Glomerular visceral epithelial cell (primary cell): ENCODE measurements around the gene TOR4A.
"Not testable (repeated sequence)": the region's sequence is repeated elsewhere in the genome, so short reads cannot be mapped to it uniquely, and the experiment has no call there.

Experiments
- DNase-seq: peaks from one replicate; pipeline ENCODE4 v3.0.0-alpha.2; 2016; ENCODE audit errors: extremely low spot score

The TOR4A gene

GRCh38 chr9:137252555-137253506 is 24.7 kb upstream of the TOR4A start:
- DNase-seq, result no peak

- no peak for DNase-seq
These were observed 23.6 kb upstream of the TOR4A start for GRCh38 chr9:137253717-137254623.

GRCh38 chr9:137254624-137255447 is 22.7 kb upstream of the TOR4A start, which contains the start of gene NELFB:
NELFB (plus strand) TSS chr9:137255327.
- peak; percentile 94 for DNase-seq

- DNase-seq, result no peak
These were observed 21.9 kb upstream of the TOR4A start for GRCh38 chr9:137255448-137256114.

- no peak for DNase-seq
These were observed 21.2 kb upstream of the TOR4A start for GRCh38 chr9:137256362-137256761.

- no peak for DNase-seq
These were observed 20.7 kb upstream of the TOR4A start for GRCh38 chr9:137256856-137257255.

GRCh38 chr9:137262173-137262908 is 15.2 kb upstream of the TOR4A start:
- DNase-seq, result not testable (repeated sequence)

- no peak for DNase-seq
These were observed 14.6 kb upstream of the TOR4A start for GRCh38 chr9:137262909-137263285.

- no peak for DNase-seq
These were observed 14.0 kb upstream of the TOR4A start for GRCh38 chr9:137263506-137263905.

GRCh38 chr9:137264067-137264466 is 13.5 kb upstream of the TOR4A start:
- no peak for DNase-seq

- DNase-seq, result no peak
These were observed 11.9 kb upstream of the TOR4A start for GRCh38 chr9:137265496-137266161.

- no peak for DNase-seq
These were observed 11.4 kb upstream of the TOR4A start for GRCh38 chr9:137266162-137266527.

GRCh38 chr9:137266585-137267453 is 10.7 kb upstream of the TOR4A start:
- no peak for DNase-seq

GRCh38 chr9:137267933-137268355 is 9.6 kb upstream of the TOR4A start:
- no peak for DNase-seq

- no peak for DNase-seq
These were observed 8.9 kb upstream of the TOR4A start for GRCh38 chr9:137268538-137269201.

- DNase-seq, result no peak
These were observed 8.2 kb upstream of the TOR4A start for GRCh38 chr9:137269231-137269772.

- DNase-seq, result no peak
These were observed 6.4 kb upstream of the TOR4A start for GRCh38 chr9:137270929-137271695.
